ENCODE results near the gene TFDP1. TPM values are rescaled to one million over a fixed set of nuclear protein-coding genes. Genes with fewer than 3 reads are reported as not detected.

TFDP1 gene
- total RNA-seq, 1 experiment from 2014 or later = 140 TPM

DNA sequence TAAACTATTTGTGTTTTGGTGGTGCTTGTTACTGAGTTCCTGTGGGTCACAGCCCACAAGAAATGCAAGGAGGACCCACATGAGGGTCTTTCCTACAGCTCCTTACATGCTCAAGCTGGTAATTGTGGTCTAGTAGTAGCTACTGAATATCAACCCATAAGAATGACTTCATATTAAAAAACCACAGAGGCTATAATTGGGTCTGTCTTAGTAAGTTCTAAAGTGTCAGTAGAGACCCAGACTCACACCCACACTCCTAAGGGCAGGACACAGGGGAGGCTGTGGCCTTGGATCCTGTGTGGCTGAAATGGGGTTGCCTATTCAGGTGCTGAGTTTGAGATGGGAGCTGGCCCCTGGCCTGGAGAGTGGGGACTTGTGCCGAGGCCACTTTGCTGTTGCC lies 19.6 kb downstream of the TFDP1 start:
- BruUV-seq (replicated peaks) = no TSS peak
- H3K36me3 ChIP-seq (ENCODE audit: control insufficient read depth, insufficient read depth, low read length) = peaks cover 11% of the 10 kb centered on the region
- intact Hi-C loops (cut with micrococcal nuclease; ENCODE audit: unreplicated experiment) = loop anchor here (5.0 kb wide), 1 partner anchor 288 kb away; no protein-coding TSS in a partner anchor

DNA sequence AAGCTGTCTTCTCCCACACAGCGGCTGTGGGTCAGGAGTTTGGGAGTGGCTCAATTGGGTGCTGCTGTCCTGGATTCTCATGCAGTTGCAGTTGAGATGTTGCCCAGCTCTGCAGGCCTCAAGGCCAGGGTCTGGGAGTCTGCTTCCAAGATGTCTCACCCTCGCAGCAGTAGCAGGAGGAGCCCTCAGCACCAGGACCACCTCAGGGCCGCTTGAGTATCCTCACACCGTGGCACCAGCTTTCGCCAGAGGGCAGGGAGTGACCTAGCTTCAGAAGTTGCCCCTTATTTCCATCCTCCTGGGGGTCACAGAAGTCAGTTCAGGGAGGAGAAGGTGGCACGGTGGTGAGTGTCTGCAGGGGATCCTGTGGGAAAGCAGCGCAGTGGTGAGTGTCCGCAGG lies 20.9 kb downstream of the TFDP1 start:
- H3K4me1 ChIP-seq = no peaks in the 10 kb centered on the region
- BruUV-seq (replicated peaks) = no TSS peak
- Mint-ChIP-seq H3K27me3 (ENCODE audit: insufficient read depth, unreplicated experiment) (no peaks in the 10 kb centered on the region), H3K4me3 (ENCODE audit: unreplicated experiment) (no peak overlapping the region), H3K9me3 (ENCODE audit: unreplicated experiment) (no peaks in the 10 kb centered on the region), H3K36me3 (ENCODE audit: insufficient read depth, unreplicated experiment) (peaks cover 73% of the 10 kb centered on the region), H3K27ac (ENCODE audit: unreplicated experiment) (no peak overlapping the region), H3K4me1 (ENCODE audit: low read depth, unreplicated experiment) (peaks cover 7% of the 10 kb centered on the region)
- no peaks in the 10 kb centered on the region for H3K9me3 ChIP-seq
- DNase-seq = no peak
- intact Hi-C loops (cut with micrococcal nuclease; ENCODE audit: unreplicated experiment) = no loop called here
- POLR2A ChIA-PET = no interaction called here
- no peak overlapping the region for H3K4me3 ChIP-seq (ENCODE audit: low read depth, low read length)
- CTCF ChIA-PET = no interaction called here
- TF ChIP-seq CTCF (IDR thresholded peaks at IDR 0.05; ENCODE audit: insufficient read depth in 1 of 2, low read depth in 1 of 2, low read length in 1 of 2, severe bottlenecking in 1 of 2, unreplicated experiment in 1 of 2) = no peak
- peaks cover 10% of the 10 kb centered on the region for H3K36me3 ChIP-seq (ENCODE audit: control insufficient read depth, insufficient read depth, low read length)
- H3K27me3 ChIP-seq (replicated peaks; ENCODE audit: control insufficient read depth, insufficient read depth, low read length) = no peaks in the 10 kb centered on the region

More for the DNA sequence above, 19.6 kb downstream of the TFDP1 start:
- no peak for DNase-seq
- Mint-ChIP-seq H3K9me3 (ENCODE audit: unreplicated experiment) (no peaks in the 10 kb centered on the region), H3K36me3 (ENCODE audit: insufficient read depth, unreplicated experiment) (peaks cover 74% of the 10 kb centered on the region), H3K27me3 (ENCODE audit: insufficient read depth, unreplicated experiment) (no peaks in the 10 kb centered on the region), H3K4me3 (ENCODE audit: unreplicated experiment) (no peak overlapping the region), H3K4me1 (ENCODE audit: low read depth, unreplicated experiment) (peaks cover 7% of the 10 kb centered on the region), H3K27ac (ENCODE audit: unreplicated experiment) (no peak overlapping the region)
- H3K4me1 ChIP-seq = no peaks in the 10 kb centered on the region
- no peaks in the 10 kb centered on the region for H3K27me3 ChIP-seq (replicated peaks; ENCODE audit: control insufficient read depth, insufficient read depth, low read length)
- POLR2A ChIA-PET = interaction anchor here (0.7 kb wide), 1 partner anchor 142 kb away, joined by 5 read pairs; no protein-coding TSS in a partner anchor
- no peak for TF ChIP-seq CTCF (IDR thresholded peaks at IDR 0.05; ENCODE audit: insufficient read depth in 1 of 2, low read depth in 1 of 2, low read length in 1 of 2, severe bottlenecking in 1 of 2, unreplicated experiment in 1 of 2)
- no peaks in the 10 kb centered on the region for H3K9me3 ChIP-seq
- CTCF ChIA-PET = no interaction called here
- H3K4me3 ChIP-seq (ENCODE audit: low read depth, low read length) = no peak overlapping the region

DNA sequence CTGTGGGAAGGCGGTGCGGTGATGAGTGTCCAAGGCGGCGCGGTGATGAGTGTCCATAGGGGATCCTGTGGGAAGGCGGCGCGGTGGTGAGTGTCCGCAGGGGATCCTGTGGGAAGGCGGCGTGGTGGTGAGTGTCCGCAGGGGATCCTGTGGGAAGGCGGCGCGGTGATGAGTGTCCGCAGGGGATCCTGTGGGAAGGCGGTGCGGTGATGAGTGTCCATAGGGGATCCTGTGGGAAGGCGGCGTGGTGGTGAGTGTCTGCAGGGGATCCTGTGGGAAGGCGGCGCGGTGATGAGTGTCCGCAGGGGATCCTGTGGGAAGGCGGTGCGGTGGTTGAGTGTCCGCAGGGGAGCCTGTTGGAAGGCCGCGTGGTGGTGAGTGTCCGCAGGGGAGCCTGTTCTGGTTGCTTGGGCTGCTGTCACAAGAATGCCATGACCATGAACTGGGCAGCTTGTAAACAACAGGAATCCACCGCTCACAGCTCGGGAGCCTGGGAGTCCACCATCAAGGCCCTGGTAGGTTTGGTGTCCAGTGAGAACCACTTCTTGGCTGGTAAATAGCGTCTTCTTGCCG lies 21.4 kb downstream of the TFDP1 start:
- Mint-ChIP-seq H3K27ac (ENCODE audit: unreplicated experiment) (no peak overlapping the region), H3K36me3 (ENCODE audit: insufficient read depth, unreplicated experiment) (peaks cover 74% of the 10 kb centered on the region), H3K4me3 (ENCODE audit: unreplicated experiment) (no peak overlapping the region), H3K27me3 (ENCODE audit: insufficient read depth, unreplicated experiment) (no peaks in the 10 kb centered on the region), H3K9me3 (ENCODE audit: unreplicated experiment) (no peaks in the 10 kb centered on the region), H3K4me1 (ENCODE audit: low read depth, unreplicated experiment) (peaks cover 7% of the 10 kb centered on the region)
- Histone ChIP-seq H3K4me3 (ENCODE audit: low read depth, low read length) (no peak overlapping the region), H3K27me3 (replicated peaks; ENCODE audit: control insufficient read depth, insufficient read depth, low read length) (no peaks in the 10 kb centered on the region), H3K36me3 (ENCODE audit: control insufficient read depth, insufficient read depth, low read length) (peaks cover 10% of the 10 kb centered on the region), H3K9me3 (no peaks in the 10 kb centered on the region), H3K4me1 (no peaks in the 10 kb centered on the region)
- TF ChIP-seq CTCF (IDR thresholded peaks at IDR 0.05; ENCODE audit: insufficient read depth in 1 of 2, low read depth in 1 of 2, low read length in 1 of 2, severe bottlenecking in 1 of 2, unreplicated experiment in 1 of 2) = no peak
- DNase-seq = no peak
- no TSS peak for BruUV-seq (replicated peaks)
- CTCF ChIA-PET = no interaction called here
- intact Hi-C loops (cut with micrococcal nuclease; ENCODE audit: unreplicated experiment) = no loop called here
- POLR2A ChIA-PET = no interaction called here

Measured in Caco-2 (cell line).